GM23338 (cell line): ENCODE results near the gene PLBD2.

Experiments
- CREB1 ChIP-seq: fragments of 250-450 bp; sonication (Bioruptor Pico); IDR thresholded peaks from 2 replicates; pipeline ENCODE4 v1.5.0; 2020; ENCODE audit warnings: low read depth, mild to moderate bottlenecking, moderate library complexity
- CTCF ChIP-seq, 2 experiments: fragments of 200-600 bp in 1 of 2; sonication (generic) in 1 of 2; conservative IDR thresholded peaks; 2 replicates each; pipeline versions ENCODE4 v1.5.1 to v1.6.1; 2016 to 2017; ENCODE audit warnings: antibody characterized with exemption in 2 of 2, low read depth in 2 of 2, mild to moderate bottlenecking in 2 of 2, moderate library complexity in 1 of 2
- EZH2 ChIP-seq: fragments of 200-600 bp; sonication (generic); IDR thresholded peaks from one replicate; pipeline ENCODE4 v1.8.0; 2017; ENCODE audit warnings: antibody characterized with exemption, mild to moderate bottlenecking, low read depth; ENCODE audit not compliant: unreplicated experiment
- NANOG ChIP-seq: IDR thresholded peaks from 2 replicates; pipeline ENCODE4 v1.6.1; 2016; ENCODE audit warnings: antibody characterized with exemption, borderline replicate concordance
- REST ChIP-seq: IDR thresholded peaks from one replicate; pipeline ENCODE4 v1.6.1; 2018; ENCODE audit warnings: antibody characterized with exemption; ENCODE audit not compliant: unreplicated experiment

- TF ChIP-seq CTCF (conservative IDR thresholded peaks at IDR 0.05; ENCODE audit: low read depth in 2 of 2) (no peak), CREB1 (CRISPR knock-in tag) (no peak), EZH2 (no peak), REST (no peak), NANOG (no peak)
These were observed 50.4 kb downstream of the PLBD2 start for GRCh38 chr12:113408756-113409298.
